Transverse colon (tissue), 4 donors: ENCODE data around the gene USP16. TPM values are rescaled to one million over a fixed set of nuclear protein-coding genes. Genes with fewer than 3 reads are reported as not detected.

Source experiments
- DNase-seq: peaks from one replicate; pipeline ENCODE4 v3.0.0-alpha.2; 2019
- H3K27ac ChIP-seq, 4 donors: fragments of 200-600 bp; sonication (generic); 2 replicates each; pipeline ENCODE4 v1.5.1; 2016 to 2018; ENCODE audit warnings: inconsistent platforms in 4 of 4
- H3K27me3 ChIP-seq: fragments of 200-600 bp; sonication (generic); 2 replicates; pipeline ENCODE4 v1.5.1; 2017; ENCODE audit warnings: inconsistent platforms
- H3K36me3 ChIP-seq, 4 donors: fragments of 200-600 bp; sonication (generic); 2 replicates each; pipeline ENCODE4 v1.5.1; 2017 to 2019; ENCODE audit warnings: inconsistent platforms in 4 of 4
- H3K4me1 ChIP-seq, 4 donors: fragments of 200-600 bp; sonication (generic); 2 replicates each; pipeline ENCODE4 v1.5.1; 2017 to 2020; ENCODE audit warnings: inconsistent platforms in 4 of 4
- H3K4me3 ChIP-seq, 4 donors: fragments of 200-600 bp; sonication (generic); 1 replicate in 1 of 4; 2 replicates in 3 of 4; pipeline versions ENCODE4 v1.5.1 to v1.6.1; 2017 to 2019; ENCODE audit warnings: inconsistent platforms in 4 of 4
- H3K9me3 ChIP-seq, 2 donors: fragments of 200-600 bp; sonication (generic); 2 replicates each; pipeline ENCODE4 v1.5.1; 2017 to 2019; ENCODE audit warnings: inconsistent platforms in 2 of 2
- CTCF ChIP-seq, 5 experiments: fragments of 200-600 bp in 3 of 5; fragments of 450-650 bp in 2 of 5; sonication (generic) in 3 of 5; IDR thresholded peaks; 1 replicate in 2 of 5; 2 replicates in 3 of 5; pipeline ENCODE4 v1.5.1; 2016 to 2017; ENCODE audit warnings: antibody characterized with exemption in 5 of 5, inconsistent platforms in 3 of 5, mild to moderate bottlenecking in 2 of 5, moderate library complexity in 1 of 5
- EP300 ChIP-seq: sonication (generic); formaldehyde crosslinking; IDR thresholded peaks from one replicate; pipeline ENCODE4 v1.6.1; 2017; ENCODE audit warnings: antibody characterized with exemption, low read depth
- POLR2A ChIP-seq: fragments of 450-650 bp; IDR thresholded peaks from one replicate; pipeline ENCODE4 v1.6.1; 2016; ENCODE audit warnings: antibody characterized with exemption, mild to moderate bottlenecking, moderate library complexity
- POLR2AphosphoS5 ChIP-seq, 3 donors: sonication (generic); formaldehyde crosslinking; IDR thresholded peaks; one replicate each; pipeline ENCODE4 v1.6.1; 2016; ENCODE audit warnings: antibody characterized with exemption in 3 of 3
- WGBS, 2 donors: methylation state at CpG; one replicate each; pipeline ENCODE4 v1.1.5; 2018; ENCODE audit warnings: low coverage in 1 of 2; 5-methylcytosine and 5-hydroxymethylcytosine counted together
- in situ Hi-C, 4 donors: fragments of 200-750 bp; cut with MboI; loops; one replicate each; pipeline versions ENCODE4 v1.15.0 to v1.15.1; 2017; ENCODE audit warnings: low sequenced_read_pairs in 3 of 4, low pct_ligation_motif_present in 1 of 4, low pct_unique_long_range_greater_than_20kb in 1 of 4
- intact Hi-C: fragments of 100-400 bp; cut with DNase I; formaldehyde crosslinking; loops from one replicate; pipeline ENCODE4 v1.15.1; 2023; ENCODE audit warnings: low total_unique reads
- total RNA-seq, 4 donors: library from RNA; depleted of rRNA; stranded (reverse); fragments of >200 nt; gene quantifications; one replicate each; pipeline ENCODE4 v1.1.0, GENCODE V29; 2016

USP16 gene
- total RNA-seq, 4 donors from 2014 or later = 12.9 to 34.9 (median 22.0) TPM

- no peak for DNase-seq
- H3K36me3 ChIP-seq = no peaks in the 10 kb centered on the region
- intact Hi-C loops = no loop called here
- WGBS, 2 donors = 51% methylated on average over 4 of the region's 4 CpGs; no CpG with 5 or more reads in 1 of the 2 donors
- H3K9me3 ChIP-seq = no peaks in the 10 kb centered on the region
- in situ Hi-C loops = no loop called here
- TF ChIP-seq POLR2A (no peak), POLR2AphosphoS5 (IDR thresholded peaks at IDR 0.05) (no peak)
- peak overlapping the region; percentile 86 to 94 (median 89) for H3K27ac ChIP-seq
- H3K27me3 ChIP-seq = no peaks in the 10 kb centered on the region
- H3K4me1 ChIP-seq = peaks cover 8 to 20% (median 15%) of the 10 kb centered on the region in 4 donors
- peak overlapping the region in 3 of 4 donors; percentile 68 to 87 (median 68) for H3K4me3 ChIP-seq
Measured at GRCh38 chr21:28993293-28993629, 31.2 kb upstream of the USP16 start.

DNA sequence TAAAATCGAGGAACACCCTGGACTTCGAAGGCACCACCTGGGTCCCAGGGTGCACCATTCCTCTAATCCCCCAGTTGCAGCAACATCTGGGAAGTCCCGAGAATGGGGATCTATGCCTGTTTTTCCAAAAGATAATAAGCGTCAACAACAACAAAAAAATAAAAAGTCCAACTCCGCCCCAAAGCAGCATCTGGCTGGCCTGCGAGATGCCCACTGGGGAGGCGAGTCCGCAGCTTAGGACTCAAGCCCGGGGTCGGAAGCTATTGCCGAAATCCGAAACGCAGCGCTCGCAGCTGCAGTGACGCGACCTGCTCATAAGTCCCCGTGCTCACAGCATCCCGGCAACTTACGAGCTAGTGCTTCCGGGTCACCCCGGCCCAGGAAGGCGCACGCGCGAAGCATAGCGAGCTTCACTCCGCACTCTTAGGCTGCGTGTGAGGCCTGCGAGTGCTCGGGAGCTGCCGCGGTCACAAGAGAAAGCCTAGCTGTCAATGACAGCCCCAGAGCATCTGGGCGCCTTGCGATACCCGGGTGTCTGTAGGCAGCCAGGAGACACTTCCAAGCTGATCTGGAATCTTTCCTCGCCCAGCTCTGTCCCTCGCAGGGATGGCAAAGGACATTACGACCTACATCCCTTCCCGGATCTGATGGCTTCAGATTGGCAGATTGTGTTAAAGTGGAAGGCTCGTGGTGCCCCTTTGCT is 21.9 kb upstream of the USP16 start:
- TF ChIP-seq EP300 = no peak
- TF ChIP-seq POLR2AphosphoS5 (IDR thresholded peaks at IDR 0.05) = peak; percentile 98 to 100 (median 99)
- peak; percentile 98 for TF ChIP-seq POLR2A
- no peak for TF ChIP-seq CTCF (IDR thresholded peaks at IDR 0.05)
- in situ Hi-C loops (no loop called here), intact Hi-C loops (no loop called here)
- H3K4me3 ChIP-seq = peak overlapping the region; percentile 21 to 61 (median 54)
- peaks cover 0 to 15% (median 12%) of the 10 kb centered on the region in 4 donors for H3K4me1 ChIP-seq
- no peaks in the 10 kb centered on the region for H3K27me3 ChIP-seq
- no peaks in the 10 kb centered on the region for H3K9me3 ChIP-seq
- H3K27ac ChIP-seq = peak overlapping the region; percentile 94 to 98 (median 96)
- peaks cover 0 to 2% (median under 1%) of the 10 kb centered on the region in 4 donors for H3K36me3 ChIP-seq
- 0 to 3% methylated on average over 8 to 31 of the region's 41 CpGs for WGBS, 2 donors
- DNase-seq = peak; percentile 96

DNA sequence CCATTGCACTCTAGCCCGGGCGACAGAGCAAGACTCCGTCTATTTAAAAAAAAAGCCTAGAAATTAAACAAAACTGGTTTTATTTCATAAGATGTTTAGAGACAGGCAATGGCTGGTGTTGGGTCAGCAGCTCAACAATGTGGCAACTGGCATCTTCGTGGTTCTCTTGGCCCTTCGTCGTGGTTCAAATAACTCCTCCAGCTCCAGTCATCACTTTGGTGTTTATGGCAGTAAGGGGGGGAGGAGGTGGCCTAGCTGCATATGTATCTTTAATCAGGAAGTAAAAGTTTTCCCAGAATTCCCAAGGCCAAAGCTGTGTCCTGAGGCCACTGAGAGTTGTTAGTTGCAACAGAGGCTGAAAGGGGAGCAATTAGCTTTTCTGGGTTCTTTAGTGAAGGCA is 18.8 kb upstream of the USP16 start:
- H3K36me3 ChIP-seq = peaks cover 0 to 11% (median 5%) of the 10 kb centered on the region in 4 donors
- H3K9me3 ChIP-seq = no peaks in the 10 kb centered on the region
- intact Hi-C loops (no loop called here), in situ Hi-C loops (no loop called here)
- no peak overlapping the region for H3K27ac ChIP-seq
- WGBS, 2 donors = 96 to 97% methylated on average over 6 of the region's 6 CpGs
- DNase-seq = no peak
- TF ChIP-seq POLR2AphosphoS5 (IDR thresholded peaks at IDR 0.05) (no peak), CTCF (IDR thresholded peaks at IDR 0.05) (no peak), POLR2A (no peak), EP300 (no peak)
- H3K27me3 ChIP-seq = no peaks in the 10 kb centered on the region
- H3K4me1 ChIP-seq = peaks cover 0 to 15% (median 12%) of the 10 kb centered on the region in 4 donors
- H3K4me3 ChIP-seq = no peak overlapping the region

- H3K4me3 ChIP-seq = no peak overlapping the region
- H3K27ac ChIP-seq = no peak overlapping the region
- H3K36me3 ChIP-seq = peaks cover 0 to 11% (median 5%) of the 10 kb centered on the region in 4 donors
- WGBS, 2 donors = 93 to 100% methylated on average over 2 to 3 of the region's 3 CpGs
- peaks cover 0 to 12% (median 10%) of the 10 kb centered on the region in 4 donors for H3K4me1 ChIP-seq
- H3K27me3 ChIP-seq = no peaks in the 10 kb centered on the region
- intact Hi-C loops = no loop called here
- TF ChIP-seq CTCF (IDR thresholded peaks at IDR 0.05) = no peak
- no peak for TF ChIP-seq EP300
- no peak for TF ChIP-seq POLR2A
- no peak for TF ChIP-seq POLR2AphosphoS5 (IDR thresholded peaks at IDR 0.05)
- in situ Hi-C loops = no loop called here
- H3K9me3 ChIP-seq = no peaks in the 10 kb centered on the region
- no peak for DNase-seq
Measured at GRCh38 chr21:29007135-29007534, 17.3 kb upstream of the USP16 start.
